Endothelial cell of umbilical vein (primary cell): ENCODE measurements around the gene LYPLAL1.

ENCODE experiments used
- EZH2 ChIP-seq: IDR thresholded peaks from 2 replicates; pipeline ENCODE4 v1.6.1; 2012; ENCODE audit warnings: borderline replicate concordance, low read depth, mild to moderate bottlenecking, moderate library complexity, low read length, inconsistent platforms; ENCODE audit not compliant: severe bottlenecking
- MYC ChIP-seq: IDR thresholded peaks from one replicate; pipeline ENCODE4 v1.6.1; 2011; ENCODE audit warnings: mild to moderate bottlenecking, low read depth, low read length
- POLR2A ChIP-seq: IDR thresholded peaks from 2 replicates; pipeline ENCODE4 v1.6.1; 2012; ENCODE audit warnings: low read depth, mild to moderate bottlenecking, control low read depth, low read length
- POLR2AphosphoS5 ChIP-seq: IDR thresholded peaks from 2 replicates; pipeline ENCODE4 v1.6.1; 2012; ENCODE audit warnings: low read depth, mild to moderate bottlenecking, control low read depth, low read length, moderate library complexity; ENCODE audit not compliant: insufficient read depth
- TF ChIP-seq, protein P1 (sequence below), 2 donors: IDR thresholded peaks; 1 replicate in 1 of 2; 2 replicates in 1 of 2; pipeline ENCODE4 v1.5.1; 2011; ENCODE audit warnings: low read length in 2 of 2, mild to moderate bottlenecking in 2 of 2, moderate library complexity in 2 of 2, control low read depth in 1 of 2, inconsistent platforms in 1 of 2, low read depth in 1 of 2; ENCODE audit not compliant: insufficient read depth in 1 of 2; ENCODE audit errors: extremely low read depth in 1 of 2

DNA sequence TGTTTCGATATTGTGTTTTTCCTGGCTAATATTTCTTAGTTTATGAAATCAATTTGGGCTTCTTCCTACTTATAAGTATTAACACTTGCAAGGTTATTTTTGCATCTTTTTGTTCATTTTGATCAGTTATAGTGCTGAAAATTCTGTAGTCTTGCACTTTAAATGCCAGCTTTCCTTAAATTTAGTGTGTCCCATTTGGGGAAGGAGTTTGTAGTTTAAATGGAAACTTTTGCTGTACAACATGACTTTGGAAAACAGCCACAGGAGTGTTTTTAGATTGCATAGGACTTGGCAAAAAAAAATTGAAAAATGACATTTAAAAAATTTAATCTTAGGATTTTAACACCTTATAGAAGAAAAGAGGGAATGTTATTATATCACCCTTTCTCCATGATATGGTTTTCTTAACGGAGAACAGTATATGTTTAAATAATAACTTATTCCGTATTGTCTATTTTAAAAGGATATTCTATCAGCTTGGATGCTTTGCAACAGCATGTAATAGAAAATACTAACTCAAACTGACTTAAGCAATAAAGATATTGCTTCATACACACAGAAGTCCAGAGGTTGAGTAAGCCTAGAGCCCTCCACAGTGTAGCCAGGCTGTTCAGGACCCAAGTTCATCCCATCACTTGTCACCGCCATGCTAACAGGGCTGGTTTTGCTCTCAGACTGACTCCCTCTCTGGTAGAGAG is 53.8 kb downstream of the LYPLAL1 start:
- TF ChIP-seq MYC (no peak), POLR2A (no peak), POLR2AphosphoS5 (no peak), EZH2 (no peak)
- TF ChIP-seq, protein P1, sequence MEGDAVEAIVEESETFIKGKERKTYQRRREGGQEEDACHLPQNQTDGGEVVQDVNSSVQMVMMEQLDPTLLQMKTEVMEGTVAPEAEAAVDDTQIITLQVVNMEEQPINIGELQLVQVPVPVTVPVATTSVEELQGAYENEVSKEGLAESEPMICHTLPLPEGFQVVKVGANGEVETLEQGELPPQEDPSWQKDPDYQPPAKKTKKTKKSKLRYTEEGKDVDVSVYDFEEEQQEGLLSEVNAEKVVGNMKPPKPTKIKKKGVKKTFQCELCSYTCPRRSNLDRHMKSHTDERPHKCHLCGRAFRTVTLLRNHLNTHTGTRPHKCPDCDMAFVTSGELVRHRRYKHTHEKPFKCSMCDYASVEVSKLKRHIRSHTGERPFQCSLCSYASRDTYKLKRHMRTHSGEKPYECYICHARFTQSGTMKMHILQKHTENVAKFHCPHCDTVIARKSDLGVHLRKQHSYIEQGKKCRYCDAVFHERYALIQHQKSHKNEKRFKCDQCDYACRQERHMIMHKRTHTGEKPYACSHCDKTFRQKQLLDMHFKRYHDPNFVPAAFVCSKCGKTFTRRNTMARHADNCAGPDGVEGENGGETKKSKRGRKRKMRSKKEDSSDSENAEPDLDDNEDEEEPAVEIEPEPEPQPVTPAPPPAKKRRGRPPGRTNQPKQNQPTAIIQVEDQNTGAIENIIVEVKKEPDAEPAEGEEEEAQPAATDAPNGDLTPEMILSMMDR (IDR thresholded peaks at IDR 0.05; ENCODE audit: extremely low read depth in 1 of 2, insufficient read depth in 1 of 2, low read depth in 1 of 2, low read length in 2 of 2), result no peak
